Adipose tissue (tissue), 3 donors: ENCODE results near the gene BIN1. TPM values are rescaled to one million over a fixed set of nuclear protein-coding genes. Genes with fewer than 3 reads are reported as not detected.
"Not testable (repeated sequence)": the region's sequence is repeated elsewhere in the genome, so short reads cannot be mapped to it uniquely, and the experiment has no call there.

ENCODE experiments used
- H3K27ac ChIP-seq: one replicate; pipeline ENCODE4 v1.5.1; 2013; ENCODE audit warnings: low read depth, low read length
- WGBS, 3 donors: extraction: QIAGEN DNeasy Blood & Tissue Kit; methylation state at CpG; one replicate each; pipeline ENCODE4 v1.1.7; 2013; 5-methylcytosine and 5-hydroxymethylcytosine counted together
- polyA plus RNA-seq, 3 donors: library from polyadenylated mRNA; stranded (reverse); fragments of 200-250 nt; gene quantifications; one replicate each; pipeline ENCODE4 v1.2.3, GENCODE V29; 2013
- donor health status: healthy with polysubstance abuse.
- donor health status: Bipolar disorder and iron deficiency.
- donor health status: healthy.

BIN1 gene
- polyA plus RNA-seq, 3 donors = 20.9 to 94.1 (median 78.8) TPM

DNA sequence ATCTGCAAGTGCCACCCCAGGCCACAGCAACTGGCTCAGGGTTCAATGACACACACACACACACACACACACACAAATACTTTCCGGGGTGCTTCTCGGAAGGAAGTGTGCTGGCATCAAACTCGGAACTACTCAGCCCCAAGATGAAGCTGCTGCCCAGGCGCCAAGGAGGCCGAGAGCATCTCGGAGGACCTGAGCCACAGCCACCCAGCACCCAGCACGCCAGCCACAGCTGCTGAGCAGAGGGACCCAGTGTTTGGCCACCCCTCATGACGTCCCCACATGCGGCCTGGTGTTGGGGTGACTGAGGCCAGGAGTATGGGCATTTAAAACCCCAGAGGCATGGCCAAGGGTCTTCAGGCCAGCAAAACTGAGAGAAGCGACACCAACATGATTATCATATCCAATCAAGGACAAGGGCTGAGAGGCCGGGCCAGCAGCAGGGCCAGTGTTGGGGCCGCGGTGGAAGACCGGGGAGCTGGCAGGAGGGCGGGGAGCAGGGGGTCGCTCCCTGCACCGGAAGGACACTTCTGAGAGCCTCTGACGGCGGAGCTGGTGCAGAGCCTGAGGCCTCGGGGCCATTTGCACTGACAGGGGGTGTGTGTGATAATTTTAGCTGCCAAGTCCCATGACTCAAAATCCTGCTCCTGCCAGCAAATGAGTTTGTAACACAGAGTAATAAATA is 61.8 kb downstream of the BIN1 start:
- no peak overlapping the region for H3K27ac ChIP-seq
- WGBS, 3 donors = 75 to 86% (median 78%) methylated on average over 20 of the region's 20 CpGs

DNA sequence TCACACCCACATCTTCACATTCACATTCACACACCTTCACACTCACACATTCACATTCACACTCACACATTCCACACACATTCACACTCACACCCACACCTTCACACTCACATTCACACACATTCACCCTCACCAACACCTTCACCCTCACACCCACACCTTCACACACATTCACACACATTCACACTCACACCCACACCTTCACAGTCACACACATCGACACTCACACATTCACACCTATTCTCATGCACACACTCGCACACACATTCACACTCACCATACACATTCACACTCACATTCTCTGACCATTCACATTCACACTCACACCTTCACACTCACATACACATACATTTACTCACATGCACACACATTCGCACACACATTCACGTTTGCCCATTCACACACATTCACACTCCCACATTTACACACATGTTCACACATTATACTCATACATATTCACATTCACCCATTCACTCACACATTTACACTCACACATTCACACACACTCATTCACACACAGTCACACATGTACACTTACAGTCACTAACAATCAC is 62.7 kb downstream of the BIN1 start:
- WGBS, 3 donors = 95 to 96% (median 96%) methylated on average over 4 of the region's 4 CpGs
- H3K27ac ChIP-seq = no peak overlapping the region

- H3K27ac ChIP-seq = no peak overlapping the region
- 88 to 96% (median 89%) methylated on average over 27 of the region's 27 CpGs for WGBS, 3 donors
Observed at GRCh38 chr2:127043367-127044164, 63.4 kb downstream of the BIN1 start.

- WGBS, 3 donors = 80 to 87% (median 86%) methylated on average over 15 of the region's 15 CpGs
- H3K27ac ChIP-seq = no peak overlapping the region
Observed at GRCh38 chr2:127041259-127041970, 65.5 kb downstream of the BIN1 start.

DNA sequence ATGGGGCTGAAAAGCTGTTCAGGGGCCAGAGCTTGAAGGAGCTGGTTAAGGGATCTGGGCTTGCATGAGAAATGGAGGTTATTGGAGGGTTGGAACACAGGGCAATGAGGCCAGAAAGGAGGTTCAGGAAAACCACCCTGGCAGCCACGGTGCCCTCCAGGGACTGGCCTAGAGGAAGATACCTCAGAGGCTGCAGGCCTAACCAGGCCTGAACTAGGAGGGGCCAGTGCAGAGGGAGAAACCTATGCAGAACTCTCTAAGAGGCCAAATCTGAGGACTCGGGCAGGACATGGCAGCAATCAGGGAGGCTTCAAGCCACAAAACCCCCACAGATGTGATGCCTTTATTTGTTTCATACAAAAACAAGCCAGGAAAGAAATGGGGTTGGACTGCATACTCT is 66.8 kb downstream of the BIN1 start:
- no peak overlapping the region for H3K27ac ChIP-seq
- WGBS, 3 donors = 88 to 95% (median 91%) methylated on average over 2 of the region's 2 CpGs

DNA sequence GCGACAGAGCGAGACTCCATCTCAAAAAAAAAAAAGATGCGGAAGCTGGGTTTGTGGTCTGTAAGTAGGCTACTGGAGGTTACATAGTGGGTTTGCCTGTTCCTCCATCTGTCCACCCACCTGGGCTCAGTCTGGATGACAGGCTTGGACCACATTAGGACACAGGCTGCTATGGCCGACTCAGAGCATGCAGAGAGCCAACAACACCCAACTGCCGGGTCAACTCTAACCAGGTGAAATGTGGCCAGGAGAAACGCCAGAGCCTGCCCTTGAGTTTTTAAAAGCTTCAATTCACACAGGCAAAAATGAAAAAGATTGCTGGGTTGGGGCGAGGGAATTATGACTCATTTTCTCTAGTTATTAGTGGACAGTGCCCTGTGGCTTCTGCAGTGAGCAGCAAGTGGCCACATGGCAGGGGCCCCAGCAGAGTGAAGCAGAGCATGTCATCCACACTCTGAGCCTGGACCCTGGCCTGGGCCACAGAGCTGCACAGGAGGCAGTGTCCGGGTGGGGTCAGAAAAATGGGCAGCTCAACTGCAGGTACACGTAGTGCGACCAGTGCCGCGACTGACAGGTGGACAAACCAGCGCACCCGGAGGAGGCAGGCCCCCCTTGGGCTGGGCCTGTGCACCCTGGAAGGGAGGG is 67.4 kb downstream of the BIN1 start:
- 94 to 96% (median 96%) methylated on average over 14 of the region's 14 CpGs for WGBS, 3 donors
- H3K27ac ChIP-seq = no peak overlapping the region

- no peak overlapping the region for H3K27ac ChIP-seq
Observed at GRCh38 chr2:127037476-127037875, 69.5 kb downstream of the BIN1 start.

GRCh38 chr2:127034883-127035611 is 71.9 kb downstream of the BIN1 start:
- WGBS, 3 donors = 81 to 92% (median 91%) methylated on average over 11 of the region's 11 CpGs

DNA sequence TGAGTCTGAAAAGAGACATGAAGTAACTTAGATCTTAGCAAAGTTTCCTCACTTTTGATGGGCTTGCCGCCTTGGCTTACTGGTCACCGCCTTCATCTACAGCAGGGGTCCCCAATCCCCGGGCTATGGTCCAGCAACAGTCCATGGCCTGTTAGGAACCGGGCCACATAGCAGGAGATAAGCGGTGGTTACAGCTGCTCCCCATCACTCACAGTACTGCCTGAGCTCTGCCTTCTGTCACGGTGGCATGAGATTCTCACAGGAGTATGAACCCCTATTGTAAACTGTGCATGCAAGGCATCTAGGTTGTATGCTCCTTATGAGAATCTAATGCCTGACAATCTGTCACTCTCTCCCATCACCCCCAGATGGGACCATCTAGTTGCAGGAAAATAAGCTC is 72.9 kb downstream of the BIN1 start:
- H3K27ac ChIP-seq = no peak overlapping the region
- 77 to 83% (median 78%) methylated on average over 6 of the region's 6 CpGs for WGBS, 3 donors

More at GRCh38 chr2:127034883-127035611, 71.9 kb downstream of the BIN1 start:
- H3K27ac ChIP-seq = no peak overlapping the region

- H3K27ac ChIP-seq = no peak overlapping the region
- WGBS, 3 donors = 77 to 83% (median 81%) methylated on average over 3 of the region's 3 CpGs
Observed at GRCh38 chr2:127032621-127033020, 74.3 kb downstream of the BIN1 start.

- 63 to 72% (median 71%) methylated on average over 5 of the region's 5 CpGs for WGBS, 3 donors
- H3K27ac ChIP-seq = no peak overlapping the region
Observed at GRCh38 chr2:127029350-127030051, 77.5 kb downstream of the BIN1 start.

GRCh38 chr2:127028745-127029144 is 78.2 kb downstream of the BIN1 start:
- 29 to 55% (median 55%) methylated on average over 1 of the region's 1 CpG for WGBS, 3 donors
- H3K27ac ChIP-seq = not testable (repeated sequence)

- 88 to 95% (median 94%) methylated on average over 2 of the region's 2 CpGs for WGBS, 3 donors
- no peak overlapping the region for H3K27ac ChIP-seq
Observed at GRCh38 chr2:127027715-127028114, 79.2 kb downstream of the BIN1 start.

GRCh38 chr2:127025359-127026166 is 81.4 kb downstream of the BIN1 start:
- 0 to 1% (median 1%) methylated on average over 39 of the region's 39 CpGs for WGBS, 3 donors
- peak overlapping the region; percentile 55 for H3K27ac ChIP-seq

DNA sequence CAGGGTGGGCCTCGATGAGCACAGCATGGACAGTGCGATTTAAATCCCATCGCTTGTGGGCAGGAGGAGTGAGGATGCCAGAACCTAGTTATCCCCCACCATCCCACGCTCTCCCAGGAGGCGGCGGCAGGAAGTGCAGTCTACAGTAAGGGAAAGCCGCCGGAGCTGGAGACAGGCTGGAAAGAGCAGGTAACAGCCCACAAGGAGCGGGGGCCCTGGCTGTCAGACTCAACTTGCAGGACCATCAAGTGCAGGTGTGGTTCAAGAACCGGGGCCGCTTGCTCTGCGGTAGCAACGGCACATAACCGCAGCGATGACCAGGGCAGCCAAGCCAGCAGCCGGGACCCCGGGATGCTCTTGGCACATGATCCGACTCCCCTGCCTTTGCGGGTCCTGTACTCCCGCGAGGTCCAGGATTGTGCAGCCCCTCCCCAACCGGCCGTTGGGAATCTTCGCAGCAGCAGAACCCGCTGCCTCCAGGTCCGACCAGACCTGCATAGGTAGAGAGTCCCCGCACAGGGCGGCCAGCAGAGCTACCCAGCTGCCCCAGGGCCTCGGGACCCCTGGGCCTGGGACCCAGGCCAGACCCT is 82.1 kb downstream of the BIN1 start:
- H3K27ac ChIP-seq = no peak overlapping the region
- 5 to 30% (median 18%) methylated on average over 27 to 29 of the region's 29 CpGs for WGBS, 3 donors

GRCh38 chr2:127023504-127023903 is 83.5 kb downstream of the BIN1 start:
- 78 to 100% (median 92%) methylated on average over 1 of the region's 1 CpG for WGBS, 3 donors
- H3K27ac ChIP-seq = no peak overlapping the region
